ENCODE measurements around the gene FZR1. TPM values are rescaled to one million over a fixed set of nuclear protein-coding genes. Genes with fewer than 3 reads are reported as not detected.

FZR1 gene
- total and polyA plus RNA-seq, 2 of the 13 experiments (the other 11 are each of a cell fraction or from before 2014, with no cell fraction given) = 29.0 to 30.8 TPM

GRCh38 chr19:3523361-3524077 is 17.4 kb downstream of the FZR1 start:
- Histone ChIP-seq H3K4me3 (replicated peaks in 1 of 3; ENCODE audit: insufficient read depth in 1 of 3, low read depth in 2 of 3, low read length in 3 of 3) (no peak overlapping the region), H3K36me3 (replicated peaks in 1 of 2; ENCODE audit: control insufficient read depth in 1 of 2, insufficient read depth in 2 of 2, low read length in 2 of 2) (peaks cover 31 to 55% of the 10 kb centered on the region in 2 experiments), H3K4me1 (ENCODE audit: insufficient read depth, low read length) (no peaks in the 10 kb centered on the region), H3K9me3 (ENCODE audit: low read length) (no peaks in the 10 kb centered on the region), H2AFZ (ENCODE audit: low read length) (no peak overlapping the region), H3K9ac (ENCODE audit: insufficient read depth, low read depth, low read length) (no peak overlapping the region), H3K79me2 (ENCODE audit: insufficient read depth, low read length) (peaks cover 16% of the 10 kb centered on the region), H3K4me2 (ENCODE audit: low read depth, low read length) (no peak overlapping the region), H4K20me1 (ENCODE audit: insufficient read depth, low read length) (peaks cover 8% of the 10 kb centered on the region; the same call in 1 of the 2 replicates), H3K27me3 (ENCODE audit: control insufficient read depth in 1 of 2, insufficient read depth in 2 of 2, low read length in 2 of 2) (no peaks in the 10 kb centered on the region), H3K27ac (ENCODE audit: extremely low read length, insufficient read depth, low read length) (no peak overlapping the region)
- ATAC-seq (no peak), DNase-seq (ENCODE audit: low spot score) (no peak), FAIRE-seq (no peak)
- ChIA-PET CTCF (ENCODE audit: low intra/inter-chr PET ratio, low total read pairs) (no interaction called here), POLR2A (no interaction called here)
- no peak for TF ChIP-seq ZNF263 (CRISPR knock-in tag; IDR thresholded peaks at IDR 0.05)
- 0 out of 2 replicates have a peak, but pooled peaks have one; percentile 3 for TF ChIP-seq RBFOX2 (IDR thresholded peaks at IDR 0.05; ENCODE audit: low read depth, low read length)
- 100% methylated on average over 4 of the region's 21 CpGs for WGBS (ENCODE audit: low lambda C conversion rate)
- BruUV-seq (replicated peaks) = no TSS peak
- intact Hi-C loops (cut with micrococcal nuclease; ENCODE audit: unreplicated experiment) (no loop called here), in situ Hi-C loops (cut with HindIII; ENCODE audit: extremely low pct_ligation_motif_present, low pct_unique_long_range_greater_than_20kb) (no loop called here)

- intact Hi-C loops (cut with micrococcal nuclease; ENCODE audit: unreplicated experiment) (no loop called here), in situ Hi-C loops (cut with HindIII; ENCODE audit: extremely low pct_ligation_motif_present, low pct_unique_long_range_greater_than_20kb) (no loop called here)
- Histone ChIP-seq H3K27me3 (ENCODE audit: control insufficient read depth in 1 of 2, insufficient read depth in 2 of 2, low read length in 2 of 2) (no peaks in the 10 kb centered on the region), H3K4me2 (ENCODE audit: low read depth, low read length) (no peak overlapping the region), H3K79me2 (ENCODE audit: insufficient read depth, low read length) (peaks cover 11% of the 10 kb centered on the region), H2AFZ (ENCODE audit: low read length) (no peak overlapping the region), H3K27ac (ENCODE audit: extremely low read length, insufficient read depth, low read length) (no peak overlapping the region), H3K9ac (ENCODE audit: insufficient read depth, low read depth, low read length) (no peak overlapping the region), H4K20me1 (ENCODE audit: insufficient read depth, low read length) (peaks cover 8% of the 10 kb centered on the region; the same call in 1 of the 2 replicates), H3K36me3 (replicated peaks in 1 of 2; ENCODE audit: control insufficient read depth in 1 of 2, insufficient read depth in 2 of 2, low read length in 2 of 2) (peaks cover 27 to 49% of the 10 kb centered on the region in 2 experiments), H3K4me3 (replicated peaks in 1 of 3; ENCODE audit: insufficient read depth in 1 of 3, low read depth in 2 of 3, low read length in 3 of 3) (no peak overlapping the region), H3K4me1 (ENCODE audit: insufficient read depth, low read length) (no peaks in the 10 kb centered on the region), H3K9me3 (ENCODE audit: low read length) (no peaks in the 10 kb centered on the region)
- CTCF ChIA-PET (ENCODE audit: low intra/inter-chr PET ratio, low total read pairs) = no interaction called here
- no peak for ATAC-seq
- POLR2A ChIA-PET = no interaction called here
- BruUV-seq (replicated peaks) = no TSS peak
- no peak for FAIRE-seq
- DNase-seq (ENCODE audit: low spot score) = no peak
- 97% methylated on average over 20 of the region's 33 CpGs for WGBS (ENCODE audit: low lambda C conversion rate)
- TF ChIP-seq MBNL3 (CRISPR knock-in tag; conservative IDR thresholded peaks at IDR 0.05) = no peak
- TF ChIP-seq, protein P1, sequence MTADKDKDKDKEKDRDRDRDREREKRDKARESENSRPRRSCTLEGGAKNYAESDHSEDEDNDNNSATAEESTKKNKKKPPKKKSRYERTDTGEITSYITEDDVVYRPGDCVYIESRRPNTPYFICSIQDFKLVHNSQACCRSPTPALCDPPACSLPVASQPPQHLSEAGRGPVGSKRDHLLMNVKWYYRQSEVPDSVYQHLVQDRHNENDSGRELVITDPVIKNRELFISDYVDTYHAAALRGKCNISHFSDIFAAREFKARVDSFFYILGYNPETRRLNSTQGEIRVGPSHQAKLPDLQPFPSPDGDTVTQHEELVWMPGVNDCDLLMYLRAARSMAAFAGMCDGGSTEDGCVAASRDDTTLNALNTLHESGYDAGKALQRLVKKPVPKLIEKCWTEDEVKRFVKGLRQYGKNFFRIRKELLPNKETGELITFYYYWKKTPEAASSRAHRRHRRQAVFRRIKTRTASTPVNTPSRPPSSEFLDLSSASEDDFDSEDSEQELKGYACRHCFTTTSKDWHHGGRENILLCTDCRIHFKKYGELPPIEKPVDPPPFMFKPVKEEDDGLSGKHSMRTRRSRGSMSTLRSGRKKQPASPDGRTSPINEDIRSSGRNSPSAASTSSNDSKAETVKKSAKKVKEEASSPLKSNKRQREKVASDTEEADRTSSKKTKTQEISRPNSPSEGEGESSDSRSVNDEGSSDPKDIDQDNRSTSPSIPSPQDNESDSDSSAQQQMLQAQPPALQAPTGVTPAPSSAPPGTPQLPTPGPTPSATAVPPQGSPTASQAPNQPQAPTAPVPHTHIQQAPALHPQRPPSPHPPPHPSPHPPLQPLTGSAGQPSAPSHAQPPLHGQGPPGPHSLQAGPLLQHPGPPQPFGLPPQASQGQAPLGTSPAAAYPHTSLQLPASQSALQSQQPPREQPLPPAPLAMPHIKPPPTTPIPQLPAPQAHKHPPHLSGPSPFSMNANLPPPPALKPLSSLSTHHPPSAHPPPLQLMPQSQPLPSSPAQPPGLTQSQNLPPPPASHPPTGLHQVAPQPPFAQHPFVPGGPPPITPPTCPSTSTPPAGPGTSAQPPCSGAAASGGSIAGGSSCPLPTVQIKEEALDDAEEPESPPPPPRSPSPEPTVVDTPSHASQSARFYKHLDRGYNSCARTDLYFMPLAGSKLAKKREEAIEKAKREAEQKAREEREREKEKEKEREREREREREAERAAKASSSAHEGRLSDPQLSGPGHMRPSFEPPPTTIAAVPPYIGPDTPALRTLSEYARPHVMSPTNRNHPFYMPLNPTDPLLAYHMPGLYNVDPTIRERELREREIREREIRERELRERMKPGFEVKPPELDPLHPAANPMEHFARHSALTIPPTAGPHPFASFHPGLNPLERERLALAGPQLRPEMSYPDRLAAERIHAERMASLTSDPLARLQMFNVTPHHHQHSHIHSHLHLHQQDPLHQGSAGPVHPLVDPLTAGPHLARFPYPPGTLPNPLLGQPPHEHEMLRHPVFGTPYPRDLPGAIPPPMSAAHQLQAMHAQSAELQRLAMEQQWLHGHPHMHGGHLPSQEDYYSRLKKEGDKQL (CRISPR knock-in tag; IDR thresholded peaks at IDR 0.05; ENCODE audit: low read depth) = no peak
- TF ChIP-seq ZNF768 (CRISPR knock-in tag; IDR thresholded peaks at IDR 0.05) = no peak
Measured at GRCh38 chr19:3524078-3524842, 18.1 kb downstream of the FZR1 start.

All from HepG2 (cell line).